ENCODE measurements around the gene PCSK4. TPM values are rescaled to one million over a fixed set of nuclear protein-coding genes. Genes with fewer than 3 reads are reported as not detected.

Gene PCSK4
- total RNA-seq: 1.5 and 1.6 TPM in 2 replicates

GRCh38 chr19:1490311-1491113, at the start of gene PCSK4:
TSS of gene PCSK4 (minus strand) at chr19:1490350. CDS start at chr19:1490346, 4 bp downstream.

GRCh38 chr19:1523412-1524286, 33.5 kb upstream of the PCSK4 start, which contains the start of gene PLK5:
TSS of gene PLK5 (plus strand) at chr19:1524077. CDS start at chr19:1526997, 2,920 bp downstream.

GRCh38 chr19:1512671-1513498, 22.7 kb upstream of the PCSK4 start, which contains the start of gene ADAMTSL5:
TSS of gene ADAMTSL5 (minus strand) at chr19:1513019. CDS start at chr19:1510943, 2,076 bp downstream.

DNA sequence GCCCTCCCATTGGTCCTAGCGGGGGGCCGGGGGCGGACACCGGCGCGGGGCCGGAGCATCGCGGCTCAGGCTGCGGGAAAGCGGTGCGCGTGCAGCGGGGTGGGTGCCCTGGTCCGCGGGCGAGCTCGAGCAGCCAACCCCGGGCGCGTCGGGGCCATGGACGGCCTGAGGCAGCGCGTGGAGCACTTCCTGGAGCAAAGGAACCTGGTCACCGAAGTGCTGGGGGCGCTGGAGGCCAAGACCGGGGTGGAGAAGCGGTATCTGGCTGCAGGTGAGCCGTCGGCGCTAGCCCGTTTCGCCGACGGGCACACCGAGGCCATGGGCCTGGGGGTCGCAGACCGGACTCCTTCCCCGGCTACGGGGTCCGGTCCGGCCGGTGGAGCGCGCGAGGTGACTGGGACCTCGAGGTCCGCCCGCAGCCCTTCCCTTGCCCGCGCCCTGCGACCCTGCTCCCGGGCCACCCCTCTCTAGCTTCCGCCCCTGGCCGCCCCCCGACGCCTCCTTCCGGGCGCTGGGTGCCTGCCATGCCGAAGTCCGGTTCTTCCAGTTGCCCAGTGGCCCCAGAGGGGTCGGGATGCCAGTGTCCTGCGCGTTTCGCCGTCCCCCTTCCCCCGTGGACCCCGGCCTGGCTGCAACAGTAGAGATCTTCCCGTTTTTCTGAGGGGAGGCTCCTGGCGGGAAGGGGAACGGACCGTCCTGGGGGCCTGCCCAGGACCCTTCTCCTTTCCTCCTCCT, 1.1 kb upstream of the PCSK4 start, which contains the start of gene REEP6:
Gene REEP6 (plus strand): TSS at position 68 of the 735 bp plus-strand sequence. CDS start 89 bp downstream, at position 157.

GRCh38 chr19:1478934-1479707, 11.0 kb downstream of the PCSK4 start, which contains the start of gene C19orf25:
TSS of gene C19orf25 (minus strand) at chr19:1479215. CDS start at chr19:1478903, 312 bp downstream.

DNA sequence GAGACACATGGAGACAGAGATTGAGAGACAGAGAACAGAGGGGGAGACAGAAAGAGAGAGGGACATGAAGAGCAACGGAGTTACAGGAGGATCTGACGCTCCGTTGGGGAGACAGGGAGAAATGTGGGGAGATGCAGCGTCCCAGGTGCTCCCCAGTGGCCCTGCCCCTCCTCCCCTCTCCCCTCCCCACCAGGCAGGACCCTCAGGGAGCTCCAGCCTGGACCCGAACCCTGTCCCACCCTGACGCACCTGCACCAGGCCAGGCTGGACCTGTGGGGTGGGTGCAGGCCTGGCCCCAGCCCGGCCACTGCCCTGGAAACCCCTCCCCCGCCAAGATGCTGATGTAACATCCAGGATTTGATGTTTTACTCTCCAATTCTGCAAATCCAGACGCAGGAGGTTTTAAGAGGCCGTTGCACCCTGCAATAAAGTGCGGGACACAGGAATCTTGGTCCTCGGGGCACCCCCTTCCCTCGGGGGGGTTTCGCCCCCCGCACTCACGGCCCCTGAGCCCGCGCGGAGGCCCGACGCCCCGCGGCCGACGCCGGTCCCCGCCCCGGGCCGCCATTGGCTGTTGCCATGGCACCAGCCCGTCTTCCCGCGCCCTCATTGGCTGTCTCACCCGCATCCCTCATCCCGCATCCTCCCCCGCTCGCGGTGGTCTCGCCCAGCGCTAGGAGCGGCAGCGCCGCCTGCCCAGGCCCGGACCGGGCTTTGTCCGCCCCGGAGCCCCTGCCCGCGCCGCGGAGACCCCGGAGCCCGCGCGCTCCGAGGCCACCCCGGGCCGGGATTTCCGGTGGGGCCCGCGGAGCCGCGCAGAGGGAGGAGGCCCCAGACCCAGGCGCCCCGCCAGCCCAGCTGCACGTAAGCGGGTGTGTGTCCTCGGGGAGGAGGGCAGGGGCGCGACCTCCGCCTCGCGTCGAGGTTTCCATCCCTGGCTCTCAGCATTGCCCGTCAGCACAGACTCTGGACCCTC, 40.4 kb downstream of the PCSK4 start, which contains the start of gene APC2:
Gene APC2 (plus strand): TSS at position 655 of the 976 bp plus-strand sequence. CDS start 2,881 bp downstream, outside the sequence.

GRCh38 chr19:1438035-1438932, 51.9 kb downstream of the PCSK4 start, which contains the start of gene RPS15:
TSS of gene RPS15 (plus strand) at chr19:1438396. CDS start at chr19:1438426, 30 bp downstream.

Other genes starting within 250 kb of the PCSK4 start
- gene ATP5F1D, start 248.6 kb downstream of the PCSK4 start, total RNA-seq: 18.0 and 24.8 TPM in 2 replicates
- gene MIDN, start 241.8 kb downstream of the PCSK4 start, total RNA-seq: 23.3 and 24.8 TPM in 2 replicates
- gene CIRBP, start 221.0 kb downstream of the PCSK4 start, total RNA-seq: 308 and 317 TPM in 2 replicates
- 24.7 and 32.7 TPM in 2 replicates for gene FAM174C, start 214.8 kb downstream of the PCSK4 start, total RNA-seq
- 0.57 and 1.3 TPM in 2 replicates for gene EFNA2, start 204.5 kb downstream of the PCSK4 start, total RNA-seq
- gene NDUFS7, start 106.4 kb downstream of the PCSK4 start, total RNA-seq: 54.9 and 59.0 TPM in 2 replicates
- gene GAMT, start 88.8 kb downstream of the PCSK4 start, total RNA-seq: 20.1 and 31.0 TPM in 2 replicates
- gene DAZAP1, start 82.8 kb downstream of the PCSK4 start, total RNA-seq: 63.0 and 78.0 TPM in 2 replicates
- gene RPS15, start 52.0 kb downstream of the PCSK4 start, total RNA-seq: 657 and 725 TPM in 2 replicates
- gene APC2, start 40.2 kb downstream of the PCSK4 start, total RNA-seq: under 0.01 and 0.10 TPM in 2 replicates
- 26.4 and 31.4 TPM in 2 replicates for gene C19orf25, start 11.1 kb downstream of the PCSK4 start, total RNA-seq
- gene REEP6, start 831 bp upstream of the PCSK4 start, total RNA-seq: 0.86 and 0.98 TPM in 2 replicates
- gene ADAMTSL5, start 22.7 kb upstream of the PCSK4 start, total RNA-seq: 0.65 TPM in 1 of 2 replicates, not detected in the other
- gene PLK5, start 33.7 kb upstream of the PCSK4 start, total RNA-seq: not detected in 2 replicates
- 103 and 152 TPM in 2 replicates for gene MEX3D, start 78.0 kb upstream of the PCSK4 start, total RNA-seq
- gene MBD3, start 102.5 kb upstream of the PCSK4 start, total RNA-seq: 101 and 111 TPM in 2 replicates
- gene UQCR11, start 115.1 kb upstream of the PCSK4 start, total RNA-seq: 41.7 and 59.1 TPM in 2 replicates
- 161 and 194 TPM in 2 replicates for gene TCF3, start 162.3 kb upstream of the PCSK4 start, total RNA-seq